Measurements from ENCODE around the gene LAMA2.

The LAMA2 gene

GRCh38 chr6:128981716-128982115 lies 98.8 kb downstream of the LAMA2 start:
- TF ChIP-seq SIN3A (IDR thresholded peaks at IDR 0.05; ENCODE audit: borderline replicate concordance, insufficient read depth, low read length) (no peak), POLR2AphosphoS5 (IDR thresholded peaks at IDR 0.05; ENCODE audit: low read depth, low read length) (no peak), TAF1 (IDR thresholded peaks at IDR 0.05; ENCODE audit: borderline replicate concordance, insufficient read depth, low read length) (no peak), REST (IDR thresholded peaks at IDR 0.05; ENCODE audit: insufficient read depth in 1 of 2, low read depth in 2 of 2, low read length in 2 of 2) (no peak), FOXP2 (optimal IDR thresholded peaks at IDR 0.05; ENCODE audit: borderline replicate concordance, extremely low read depth, extremely low read length, insufficient read depth) (no peak)

GRCh38 chr6:128990360-128990759 lies 107.4 kb downstream of the LAMA2 start:
- TF ChIP-seq REST (IDR thresholded peaks at IDR 0.05; ENCODE audit: insufficient read depth in 1 of 2, low read depth in 2 of 2, low read length in 2 of 2), result no peak
- no peak for TF ChIP-seq SIN3A (IDR thresholded peaks at IDR 0.05; ENCODE audit: borderline replicate concordance, insufficient read depth, low read length)
- no peak for TF ChIP-seq TAF1 (IDR thresholded peaks at IDR 0.05; ENCODE audit: borderline replicate concordance, insufficient read depth, low read length)
- TF ChIP-seq POLR2AphosphoS5 (IDR thresholded peaks at IDR 0.05; ENCODE audit: low read depth, low read length), result no peak
- no peak for TF ChIP-seq FOXP2 (optimal IDR thresholded peaks at IDR 0.05; ENCODE audit: borderline replicate concordance, extremely low read depth, extremely low read length, insufficient read depth)

- no peak for TF ChIP-seq REST (IDR thresholded peaks at IDR 0.05; ENCODE audit: insufficient read depth in 1 of 2, low read depth in 2 of 2, low read length in 2 of 2)
- TF ChIP-seq SIN3A (IDR thresholded peaks at IDR 0.05; ENCODE audit: borderline replicate concordance, insufficient read depth, low read length), result no peak
- no peak for TF ChIP-seq POLR2AphosphoS5 (IDR thresholded peaks at IDR 0.05; ENCODE audit: low read depth, low read length)
- TF ChIP-seq FOXP2 (optimal IDR thresholded peaks at IDR 0.05; ENCODE audit: borderline replicate concordance, extremely low read depth, extremely low read length, insufficient read depth), result no peak
- no peak for TF ChIP-seq TAF1 (IDR thresholded peaks at IDR 0.05; ENCODE audit: borderline replicate concordance, insufficient read depth, low read length)
Measured at GRCh38 chr6:128990915-128991314, 108.0 kb downstream of the LAMA2 start.

GRCh38 chr6:128993166-128993565 lies 110.2 kb downstream of the LAMA2 start:
- TF ChIP-seq POLR2AphosphoS5 (IDR thresholded peaks at IDR 0.05; ENCODE audit: low read depth, low read length) (no peak), FOXP2 (optimal IDR thresholded peaks at IDR 0.05; ENCODE audit: borderline replicate concordance, extremely low read depth, extremely low read length, insufficient read depth) (no peak), SIN3A (IDR thresholded peaks at IDR 0.05; ENCODE audit: borderline replicate concordance, insufficient read depth, low read length) (no peak), TAF1 (IDR thresholded peaks at IDR 0.05; ENCODE audit: borderline replicate concordance, insufficient read depth, low read length) (no peak), REST (IDR thresholded peaks at IDR 0.05; ENCODE audit: insufficient read depth in 1 of 2, low read depth in 2 of 2, low read length in 2 of 2) (no peak)

- TF ChIP-seq TAF1 (IDR thresholded peaks at IDR 0.05; ENCODE audit: borderline replicate concordance, insufficient read depth, low read length) (no peak), FOXP2 (optimal IDR thresholded peaks at IDR 0.05; ENCODE audit: borderline replicate concordance, extremely low read depth, extremely low read length, insufficient read depth) (no peak), POLR2AphosphoS5 (IDR thresholded peaks at IDR 0.05; ENCODE audit: low read depth, low read length) (no peak), REST (IDR thresholded peaks at IDR 0.05; ENCODE audit: insufficient read depth in 1 of 2, low read depth in 2 of 2, low read length in 2 of 2) (no peak), SIN3A (IDR thresholded peaks at IDR 0.05; ENCODE audit: borderline replicate concordance, insufficient read depth, low read length) (no peak)
Measured at GRCh38 chr6:128997880-128998279, 114.9 kb downstream of the LAMA2 start.

Measured in PFSK-1 (cell line).